GM20431 (cell line): ENCODE results near the gene HAX1.
"Not testable (repeated sequence)": the region's sequence is repeated elsewhere in the genome, so short reads cannot be mapped to it uniquely, and the experiment has no call there.

Experiments
- in situ Hi-C: fragments of 300-500 bp; cut with MseI, MboI; formaldehyde crosslinking; loops from one replicate; pipeline ENCODE4 v1.15.0; 2020; ENCODE audit warnings: low sequenced_read_pairs; ENCODE audit not compliant: unreplicated experiment

HAX1 gene

GRCh38 chr1:154272999-154273563, 652 bp downstream of the HAX1 start:
- in situ Hi-C loops, result no loop called here

- in situ Hi-C loops, result no loop called here
Observed at GRCh38 chr1:154276797-154277196, 4.4 kb downstream of the HAX1 start.

GRCh38 chr1:154287591-154287990, 15.2 kb downstream of the HAX1 start:
- in situ Hi-C loops, result not testable (repeated sequence)

GRCh38 chr1:154288661-154289060, 16.2 kb downstream of the HAX1 start:
- in situ Hi-C loops, result no loop called here

GRCh38 chr1:154290921-154291320, 18.5 kb downstream of the HAX1 start:
- in situ Hi-C loops, result no loop called here

GRCh38 chr1:154295408-154296235, 23.2 kb downstream of the HAX1 start:
- in situ Hi-C loops, result no loop called here

GRCh38 chr1:154301582-154301981, 29.2 kb downstream of the HAX1 start:
- in situ Hi-C loops, result no loop called here

GRCh38 chr1:154304664-154305337, 32.4 kb downstream of the HAX1 start:
- in situ Hi-C loops, result no loop called here

GRCh38 chr1:154306151-154306550, 33.7 kb downstream of the HAX1 start:
- in situ Hi-C loops, result no loop called here

GRCh38 chr1:154307670-154308270, 35.3 kb downstream of the HAX1 start:
- in situ Hi-C loops, result not testable (repeated sequence)

GRCh38 chr1:154309136-154309535, 36.7 kb downstream of the HAX1 start:
- in situ Hi-C loops, result not testable (repeated sequence)

- in situ Hi-C loops, result not testable (repeated sequence)
Observed at GRCh38 chr1:154312229-154313065, 40.0 kb downstream of the HAX1 start.

- in situ Hi-C loops, result no loop called here
Observed at GRCh38 chr1:154313066-154313356, 40.6 kb downstream of the HAX1 start.

- in situ Hi-C loops, result not testable (repeated sequence)
Observed at GRCh38 chr1:154314226-154314625, 41.8 kb downstream of the HAX1 start.

GRCh38 chr1:154316704-154317103, 44.3 kb downstream of the HAX1 start:
- in situ Hi-C loops, result no loop called here

- in situ Hi-C loops, result no loop called here
Observed at GRCh38 chr1:154318386-154318785, 46.0 kb downstream of the HAX1 start.

- in situ Hi-C loops, result no loop called here
Observed at GRCh38 chr1:154320882-154321608, 48.6 kb downstream of the HAX1 start, which contains the start of gene AQP10. AQP10 (plus strand) TSS chr1:154321093; CDS start chr1:154321156, 63 bp downstream.

- in situ Hi-C loops, result not testable (repeated sequence)
Observed at GRCh38 chr1:154321609-154321934, 49.1 kb downstream of the HAX1 start.

- in situ Hi-C loops, result no loop called here
Observed at GRCh38 chr1:154323493-154323892, 51.1 kb downstream of the HAX1 start.
